HepG2 (cell line): Measurements from ENCODE around the gene ADAM15. TPM values are rescaled to one million over a fixed set of nuclear protein-coding genes. Genes with fewer than 3 reads are reported as not detected.

Experiments used
- CAMTA2 ChIP-seq: sonication (generic); formaldehyde crosslinking; IDR thresholded peaks from 2 replicates; pipeline ENCODE4 v1.4.0; 2020; ENCODE audit warnings: mild to moderate bottlenecking, missing genetic modification reagents, borderline replicate concordance
- CBX5 ChIP-seq: sonication (generic); formaldehyde crosslinking; IDR thresholded peaks from 2 replicates; pipeline ENCODE4 v1.4.0; 2020; ENCODE audit warnings: missing genetic modification reagents, borderline replicate concordance
- ELF1 ChIP-seq: sonication (generic); formaldehyde crosslinking; IDR thresholded peaks from 2 replicates; pipeline ENCODE4 v1.4.0; 2020; ENCODE audit warnings: missing genetic modification reagents
- GABPB1 ChIP-seq: IDR thresholded peaks from 2 replicates; pipeline ENCODE4 v1.6.1; 2016; ENCODE audit warnings: mild to moderate bottlenecking, missing genetic modification reagents, moderate library complexity, missing compliant biosample characterization
- HES4 ChIP-seq: sonication (generic); formaldehyde crosslinking; IDR thresholded peaks from 2 replicates; pipeline ENCODE4 v1.9.0; 2021; ENCODE audit warnings: mild to moderate bottlenecking, missing genetic modification reagents, borderline replicate concordance
- MIER2 ChIP-seq: IDR thresholded peaks from 2 replicates; pipeline ENCODE4 v1.6.1; 2016; ENCODE audit warnings: missing biosample characterization, missing genetic modification reagents
- RARG ChIP-seq: sonication (generic); formaldehyde crosslinking; IDR thresholded peaks from 2 replicates; pipeline ENCODE4 v1.4.0; 2020; ENCODE audit warnings: low read depth, mild to moderate bottlenecking, missing genetic modification reagents
- SMC3 ChIP-seq: IDR thresholded peaks from 2 replicates; pipeline ENCODE4 v1.6.1; 2011; ENCODE audit warnings: low read length, improper control_type of control experiment
- SPEN ChIP-seq: sonication (generic); formaldehyde crosslinking; IDR thresholded peaks from 2 replicates; pipeline ENCODE4 v1.5.1; 2020; ENCODE audit warnings: low read depth, mild to moderate bottlenecking, missing genetic modification reagents
- SUZ12 ChIP-seq: fragments of 150-350 bp; IDR thresholded peaks from 2 replicates; pipeline ENCODE4 v1.6.1; 2014; ENCODE audit warnings: low read depth, low read length
- ZKSCAN1 ChIP-seq: fragments of 150-350 bp; IDR thresholded peaks from 2 replicates; pipeline ENCODE4 v1.6.1; 2014; ENCODE audit warnings: low read length
- ZKSCAN8 ChIP-seq: IDR thresholded peaks from 2 replicates; pipeline ENCODE4 v1.6.1; 2016; ENCODE audit warnings: borderline replicate concordance, missing genetic modification reagents, missing compliant biosample characterization
- ZNF383 ChIP-seq: sonication (generic); formaldehyde crosslinking; IDR thresholded peaks from 2 replicates; pipeline ENCODE4 v1.4.0; 2020; ENCODE audit warnings: missing genetic modification reagents, mild to moderate bottlenecking, borderline replicate concordance
- ZNF441 ChIP-seq: sonication (generic); formaldehyde crosslinking; IDR thresholded peaks from 2 replicates; pipeline ENCODE4 v1.7.0; 2021; ENCODE audit warnings: missing genetic modification reagents, borderline replicate concordance
- ZNF501 ChIP-seq: sonication (generic); formaldehyde crosslinking; IDR thresholded peaks from 2 replicates; pipeline ENCODE4 v1.5.1; 2020; ENCODE audit warnings: mild to moderate bottlenecking, moderate library complexity, missing genetic modification reagents
- ZNF550 ChIP-seq: sonication (generic); formaldehyde crosslinking; IDR thresholded peaks from 2 replicates; pipeline ENCODE4 v1.4.0; 2020; ENCODE audit warnings: mild to moderate bottlenecking, missing genetic modification reagents, borderline replicate concordance
- polyA plus RNA-seq, 8 experiments: library from polyadenylated mRNA; depleted of rRNA in 3 of 8; stranded (reverse) in 7 of 8; unstranded in 1 of 8; fragments of >200 nt; fragmentation: Illumina TruSeq in 4 of 8; extraction: Trizol in 4 of 8; gene quantifications; 2 replicates each; pipeline versions ENCODE4 v1.2.1 to v1.2.3, GENCODE V29; 2011 to 2016; ENCODE audit warnings: low read depth in 4 of 8, missing spikeins in 1 of 8, mixed read lengths in 1 of 8; ENCODE audit not compliant: insufficient read depth in 1 of 8
- total RNA-seq, 5 experiments: library from RNA; depleted of rRNA; stranded (reverse); fragments of >200 nt; fragmentation: Illumina TruSeq; extraction: Trizol; gene quantifications; 2 replicates each; pipeline ENCODE4 v1.2.3, GENCODE V29; 2016; ENCODE audit warnings: low read depth in 1 of 5
- TF ChIP-seq, protein P1 (sequence below): sonication (generic); formaldehyde crosslinking; IDR thresholded peaks from 2 replicates; pipeline ENCODE4 v1.4.0; 2020; ENCODE audit warnings: mild to moderate bottlenecking, missing genetic modification reagents
- TF ChIP-seq, protein P2 (sequence below): sonication (generic); formaldehyde crosslinking; IDR thresholded peaks from 2 replicates; pipeline ENCODE4 v1.5.0; 2020; ENCODE audit warnings: missing genetic modification reagents
- TF ChIP-seq, protein P3 (sequence below): sonication (generic); formaldehyde crosslinking; conservative IDR thresholded peaks from 2 replicates; pipeline ENCODE4 v1.4.0; 2020; ENCODE audit warnings: missing genetic modification reagents
- TF ChIP-seq, protein P4 (sequence below): sonication (generic); formaldehyde crosslinking; IDR thresholded peaks from 2 replicates; pipeline ENCODE4 v1.5.1; 2020; ENCODE audit warnings: missing genetic modification reagents, mild to moderate bottlenecking, borderline replicate concordance
- TF ChIP-seq, protein P5 (sequence below): sonication (generic); formaldehyde crosslinking; conservative IDR thresholded peaks from 2 replicates; pipeline ENCODE4 v1.4.0; 2020; ENCODE audit warnings: missing genetic modification reagents

Gene ADAM15
- total and polyA plus RNA-seq, 2 of the 13 experiments (the other 11 are each of a cell fraction or from before 2014, with no cell fraction given): 17.9 to 25.6 TPM

DNA sequence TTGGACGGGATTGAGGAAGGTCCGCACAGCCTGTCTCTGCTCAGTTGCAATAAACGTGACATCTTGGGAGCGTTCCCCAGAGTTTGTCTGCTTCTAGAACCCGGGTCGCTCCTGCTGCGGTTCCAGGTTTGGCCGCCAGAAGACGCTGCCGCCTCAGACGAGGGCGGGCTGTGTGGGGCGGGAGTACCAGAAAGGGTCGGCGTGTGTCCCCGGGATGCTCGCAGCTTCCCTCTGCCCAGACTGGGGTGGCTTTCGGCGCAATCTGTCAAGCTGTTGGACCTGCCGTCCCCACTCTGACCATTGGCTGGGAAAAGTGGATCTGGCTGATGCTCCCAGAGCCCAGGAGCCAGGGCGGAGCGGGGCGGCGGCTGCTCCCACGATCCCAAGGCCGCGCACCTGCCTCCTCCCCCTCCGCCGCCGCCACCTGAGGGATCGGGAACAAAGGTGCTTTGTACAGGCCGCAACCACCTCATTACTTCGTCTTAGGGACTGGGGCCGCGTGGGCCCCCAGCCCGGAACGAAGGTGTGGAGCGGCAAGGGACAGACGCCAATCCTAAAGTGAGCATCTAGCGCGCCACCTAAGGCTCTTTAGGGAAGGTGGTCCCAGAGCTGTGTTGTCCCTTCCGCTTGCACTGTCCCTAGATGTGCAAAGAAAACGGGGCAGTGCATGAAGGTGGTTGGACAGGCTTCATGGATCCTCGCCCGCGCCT, 11.7 kb downstream of the ADAM15 start (continued):
- peak; percentile 54 for TF ChIP-seq ZNF501
- TF ChIP-seq ZNF383 (CRISPR knock-in tag): 0 out of 2 replicates have a peak, but pooled peaks have one; percentile 83
- peak; percentile 30; the same call in 1 of the 2 replicates for TF ChIP-seq GABPB1 (CRISPR knock-in tag)
- no peak for TF ChIP-seq ZKSCAN8 (CRISPR knock-in tag)
- peak; percentile 33; the same call in 1 of the 2 replicates for TF ChIP-seq SPEN
- TF ChIP-seq ZNF550 (CRISPR knock-in tag): no peak
- TF ChIP-seq ZNF441 (CRISPR knock-in tag): no peak
- TF ChIP-seq CAMTA2 (CRISPR knock-in tag): no peak; the same call in 1 of the 2 replicates
- peak; percentile 56; the same call in 1 of the 2 replicates for TF ChIP-seq SMC3
- no peak for TF ChIP-seq HES4 (CRISPR knock-in tag)
- TF ChIP-seq RARG: no peak
- no peak for TF ChIP-seq ZKSCAN1
- no peak for TF ChIP-seq MIER2 (CRISPR knock-in tag)
- TF ChIP-seq CBX5: no peak
- TF ChIP-seq, protein P1, sequence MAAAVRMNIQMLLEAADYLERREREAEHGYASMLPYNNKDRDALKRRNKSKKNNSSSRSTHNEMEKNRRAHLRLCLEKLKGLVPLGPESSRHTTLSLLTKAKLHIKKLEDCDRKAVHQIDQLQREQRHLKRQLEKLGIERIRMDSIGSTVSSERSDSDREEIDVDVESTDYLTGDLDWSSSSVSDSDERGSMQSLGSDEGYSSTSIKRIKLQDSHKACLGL (CRISPR knock-in tag): no peak
- TF ChIP-seq, protein P2, sequence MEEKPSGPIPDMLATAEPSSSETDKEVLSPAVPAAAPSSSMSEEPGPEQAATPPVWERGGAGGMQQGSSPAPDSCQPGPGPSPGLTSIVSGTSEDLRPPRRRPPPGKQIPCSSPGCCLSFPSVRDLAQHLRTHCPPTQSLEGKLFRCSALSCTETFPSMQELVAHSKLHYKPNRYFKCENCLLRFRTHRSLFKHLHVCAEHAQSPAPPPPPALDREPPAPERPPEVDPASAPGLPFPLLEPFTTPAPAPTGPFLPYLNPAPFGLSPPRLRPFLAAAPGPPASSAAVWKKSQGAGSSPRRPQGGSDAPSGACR: no peak
- TF ChIP-seq, protein P3, sequence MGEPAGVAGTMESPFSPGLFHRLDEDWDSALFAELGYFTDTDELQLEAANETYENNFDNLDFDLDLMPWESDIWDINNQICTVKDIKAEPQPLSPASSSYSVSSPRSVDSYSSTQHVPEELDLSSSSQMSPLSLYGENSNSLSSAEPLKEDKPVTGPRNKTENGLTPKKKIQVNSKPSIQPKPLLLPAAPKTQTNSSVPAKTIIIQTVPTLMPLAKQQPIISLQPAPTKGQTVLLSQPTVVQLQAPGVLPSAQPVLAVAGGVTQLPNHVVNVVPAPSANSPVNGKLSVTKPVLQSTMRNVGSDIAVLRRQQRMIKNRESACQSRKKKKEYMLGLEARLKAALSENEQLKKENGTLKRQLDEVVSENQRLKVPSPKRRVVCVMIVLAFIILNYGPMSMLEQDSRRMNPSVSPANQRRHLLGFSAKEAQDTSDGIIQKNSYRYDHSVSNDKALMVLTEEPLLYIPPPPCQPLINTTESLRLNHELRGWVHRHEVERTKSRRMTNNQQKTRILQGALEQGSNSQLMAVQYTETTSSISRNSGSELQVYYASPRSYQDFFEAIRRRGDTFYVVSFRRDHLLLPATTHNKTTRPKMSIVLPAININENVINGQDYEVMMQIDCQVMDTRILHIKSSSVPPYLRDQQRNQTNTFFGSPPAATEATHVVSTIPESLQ (CRISPR knock-in tag): no peak
- TF ChIP-seq, protein P4, sequence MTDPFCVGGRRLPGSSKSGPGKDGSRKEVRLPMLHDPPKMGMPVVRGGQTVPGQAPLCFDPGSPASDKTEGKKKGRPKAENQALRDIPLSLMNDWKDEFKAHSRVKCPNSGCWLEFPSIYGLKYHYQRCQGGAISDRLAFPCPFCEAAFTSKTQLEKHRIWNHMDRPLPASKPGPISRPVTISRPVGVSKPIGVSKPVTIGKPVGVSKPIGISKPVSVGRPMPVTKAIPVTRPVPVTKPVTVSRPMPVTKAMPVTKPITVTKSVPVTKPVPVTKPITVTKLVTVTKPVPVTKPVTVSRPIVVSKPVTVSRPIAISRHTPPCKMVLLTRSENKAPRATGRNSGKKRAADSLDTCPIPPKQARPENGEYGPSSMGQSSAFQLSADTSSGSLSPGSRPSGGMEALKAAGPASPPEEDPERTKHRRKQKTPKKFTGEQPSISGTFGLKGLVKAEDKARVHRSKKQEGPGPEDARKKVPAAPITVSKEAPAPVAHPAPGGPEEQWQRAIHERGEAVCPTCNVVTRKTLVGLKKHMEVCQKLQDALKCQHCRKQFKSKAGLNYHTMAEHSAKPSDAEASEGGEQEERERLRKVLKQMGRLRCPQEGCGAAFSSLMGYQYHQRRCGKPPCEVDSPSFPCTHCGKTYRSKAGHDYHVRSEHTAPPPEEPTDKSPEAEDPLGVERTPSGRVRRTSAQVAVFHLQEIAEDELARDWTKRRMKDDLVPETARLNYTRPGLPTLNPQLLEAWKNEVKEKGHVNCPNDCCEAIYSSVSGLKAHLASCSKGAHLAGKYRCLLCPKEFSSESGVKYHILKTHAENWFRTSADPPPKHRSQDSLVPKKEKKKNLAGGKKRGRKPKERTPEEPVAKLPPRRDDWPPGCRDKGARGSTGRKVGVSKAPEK (CRISPR knock-in tag): no peak
- TF ChIP-seq SUZ12: no peak
- TF ChIP-seq ELF1: no peak
- TF ChIP-seq, protein P5, sequence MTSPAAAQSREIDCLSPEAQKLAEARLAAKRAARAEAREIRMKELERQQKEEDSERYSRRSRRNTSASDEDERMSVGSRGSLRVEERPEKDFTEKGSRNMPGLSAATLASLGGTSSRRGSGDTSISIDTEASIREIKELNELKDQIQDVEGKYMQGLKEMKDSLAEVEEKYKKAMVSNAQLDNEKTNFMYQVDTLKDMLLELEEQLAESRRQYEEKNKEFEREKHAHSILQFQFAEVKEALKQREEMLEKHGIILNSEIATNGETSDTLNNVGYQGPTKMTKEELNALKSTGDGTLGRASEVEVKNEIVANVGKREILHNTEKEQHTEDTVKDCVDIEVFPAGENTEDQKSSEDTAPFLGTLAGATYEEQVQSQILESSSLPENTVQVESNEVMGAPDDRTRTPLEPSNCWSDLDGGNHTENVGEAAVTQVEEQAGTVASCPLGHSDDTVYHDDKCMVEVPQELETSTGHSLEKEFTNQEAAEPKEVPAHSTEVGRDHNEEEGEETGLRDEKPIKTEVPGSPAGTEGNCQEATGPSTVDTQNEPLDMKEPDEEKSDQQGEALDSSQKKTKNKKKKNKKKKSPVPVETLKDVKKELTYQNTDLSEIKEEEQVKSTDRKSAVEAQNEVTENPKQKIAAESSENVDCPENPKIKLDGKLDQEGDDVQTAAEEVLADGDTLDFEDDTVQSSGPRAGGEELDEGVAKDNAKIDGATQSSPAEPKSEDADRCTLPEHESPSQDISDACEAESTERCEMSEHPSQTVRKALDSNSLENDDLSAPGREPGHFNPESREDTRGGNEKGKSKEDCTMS (CRISPR knock-in tag): no peak
